NCI-H2196 treated with DMSO at 0.1 percent for 48 hours (cell line): ENCODE measurements around the gene SYP.
"Not testable (repeated sequence)": the region's sequence is repeated elsewhere in the genome, so short reads cannot be mapped to it uniquely, and the experiment has no call there.

Experiments
- DNase-seq: peaks from one replicate; lab custom pipeline; 2025; ENCODE audit not compliant: unreplicated experiment; lab: John Stamatoyannopoulos, UW

Gene SYP

GRCh38 chrX:49190821-49191573 is 9.0 kb downstream of the SYP start:
- peak; percentile 100 for DNase-seq

- no peak for DNase-seq
Observed at GRCh38 chrX:49189606-49190005, 10.4 kb downstream of the SYP start.

DNA sequence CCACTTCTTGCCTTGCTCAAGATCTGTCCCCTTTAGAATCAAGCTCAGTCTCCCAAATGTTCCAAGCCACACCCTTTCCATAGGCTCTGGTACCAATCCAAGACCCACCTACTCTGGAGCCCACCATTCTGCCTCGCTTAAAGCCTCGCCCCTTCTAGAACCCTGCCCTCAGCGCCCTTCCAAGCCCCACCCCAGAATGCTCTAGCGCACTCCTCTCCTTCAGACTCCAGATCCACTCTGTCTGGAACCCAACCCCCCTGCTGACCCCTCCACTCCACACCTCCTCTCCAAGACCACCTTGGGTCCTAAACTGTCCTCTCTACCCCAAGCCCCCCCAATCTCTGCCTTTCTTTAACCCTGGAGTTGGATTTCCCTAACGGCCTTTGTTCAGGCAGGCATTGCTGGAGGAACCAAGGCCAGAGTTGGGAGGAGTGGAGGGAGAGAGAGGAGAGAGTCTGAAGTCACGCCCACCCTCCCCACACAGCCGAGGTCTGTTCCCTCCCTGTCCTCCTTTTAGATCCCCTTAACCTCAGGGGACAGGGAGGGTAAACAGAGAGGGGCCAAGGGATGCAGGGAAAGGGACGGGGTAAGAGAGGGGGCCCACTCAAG is 11.4 kb downstream of the SYP start:
- DNase-seq: no peak

DNA sequence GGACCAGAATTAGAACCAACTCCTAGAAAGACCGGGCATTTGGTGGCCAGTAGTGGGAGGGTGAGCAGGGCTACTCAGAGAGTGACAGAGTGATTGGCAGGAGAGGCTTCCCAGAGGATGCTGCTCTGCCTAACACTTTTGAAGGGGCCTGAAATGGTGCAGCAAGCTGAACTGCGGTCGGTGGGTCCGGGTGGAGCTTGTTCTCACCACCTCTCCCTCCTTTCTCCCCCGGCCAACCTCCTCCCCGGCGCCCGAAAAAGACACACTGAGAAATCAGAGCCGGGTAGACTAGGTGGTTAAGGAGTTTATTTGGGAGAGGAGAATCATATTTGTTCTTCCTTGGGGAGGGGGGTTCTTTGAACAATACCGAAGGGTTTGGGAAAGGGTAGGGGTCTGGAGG is 12.5 kb downstream of the SYP start:
- DNase-seq: no peak

- no peak for DNase-seq
Observed at GRCh38 chrX:49187028-49187394, 13.0 kb downstream of the SYP start.

GRCh38 chrX:49186125-49187027 is 13.6 kb downstream of the SYP start, which contains the start of gene PRICKLE3:
TSS of gene PRICKLE3 (minus strand) at chrX:49186373. CDS start at chrX:49186297, 76 bp downstream.
- peak; percentile 14 for DNase-seq

- DNase-seq: peak; percentile 84
Observed at GRCh38 chrX:49184294-49185281, 15.4 kb downstream of the SYP start.

DNA sequence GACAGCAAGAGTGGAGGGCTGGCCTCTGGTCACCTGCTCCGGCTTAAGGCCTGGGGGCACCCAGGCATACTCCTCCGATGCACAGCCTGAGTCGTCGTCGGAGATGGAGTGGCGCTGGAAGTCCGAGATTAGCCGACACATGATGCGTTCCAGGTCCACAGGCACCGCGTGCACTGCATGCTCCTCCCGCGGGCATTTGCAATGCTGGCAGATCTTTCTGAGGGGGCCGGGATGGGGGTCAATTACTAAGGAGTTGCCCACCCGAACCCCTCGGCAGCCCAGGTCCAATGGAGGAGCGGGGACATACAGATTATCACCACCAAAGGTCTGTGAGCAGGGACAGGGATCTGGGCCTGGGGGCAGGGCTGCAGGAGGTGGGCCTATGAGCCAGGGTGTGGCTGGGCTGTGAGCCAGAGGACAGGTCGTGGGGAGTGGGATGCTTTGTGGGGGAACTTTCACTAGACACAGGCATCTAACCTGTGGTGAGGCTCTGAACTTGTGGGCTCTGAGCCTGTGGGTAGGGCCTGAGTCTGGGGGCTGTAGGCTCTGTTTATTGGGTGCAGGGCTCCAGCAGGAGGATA is 16.2 kb downstream of the SYP start:
- DNase-seq: no peak

- DNase-seq: no peak
Observed at GRCh38 chrX:49179358-49179757, 20.6 kb downstream of the SYP start.

GRCh38 chrX:49178537-49178936 is 21.5 kb downstream of the SYP start:
- no peak for DNase-seq

DNA sequence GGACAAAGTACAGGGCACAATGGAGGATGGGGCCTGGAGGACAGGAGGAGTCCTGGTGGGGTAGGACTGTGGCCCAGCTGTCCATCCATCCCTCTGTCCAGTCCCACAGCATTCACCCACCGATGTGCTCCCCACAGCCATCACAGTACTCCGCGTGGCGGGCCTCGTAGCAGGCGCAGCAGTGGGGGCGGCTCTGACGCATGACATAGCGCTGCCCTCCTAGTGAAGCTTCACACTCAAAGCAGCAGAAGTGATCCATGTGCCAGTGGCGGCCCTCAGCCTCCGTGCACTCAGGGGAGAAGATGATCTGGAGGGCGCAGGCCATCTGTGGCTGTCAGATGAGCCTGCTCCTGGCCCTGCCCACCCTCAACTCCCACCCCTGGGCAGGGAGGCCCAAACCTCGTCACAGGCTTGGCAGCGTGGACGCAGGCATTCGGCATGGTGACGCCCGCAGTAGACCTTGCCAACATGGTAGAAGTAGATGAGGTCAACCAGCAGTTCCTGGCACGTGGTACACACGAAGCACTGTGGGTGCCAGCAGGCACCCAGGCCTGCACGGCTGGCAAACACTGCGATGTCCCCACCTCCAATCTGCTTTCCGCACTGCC is 22.0 kb downstream of the SYP start:
- DNase-seq: no peak

GRCh38 chrX:49177338-49177833 is 22.6 kb downstream of the SYP start:
- no peak for DNase-seq

DNA sequence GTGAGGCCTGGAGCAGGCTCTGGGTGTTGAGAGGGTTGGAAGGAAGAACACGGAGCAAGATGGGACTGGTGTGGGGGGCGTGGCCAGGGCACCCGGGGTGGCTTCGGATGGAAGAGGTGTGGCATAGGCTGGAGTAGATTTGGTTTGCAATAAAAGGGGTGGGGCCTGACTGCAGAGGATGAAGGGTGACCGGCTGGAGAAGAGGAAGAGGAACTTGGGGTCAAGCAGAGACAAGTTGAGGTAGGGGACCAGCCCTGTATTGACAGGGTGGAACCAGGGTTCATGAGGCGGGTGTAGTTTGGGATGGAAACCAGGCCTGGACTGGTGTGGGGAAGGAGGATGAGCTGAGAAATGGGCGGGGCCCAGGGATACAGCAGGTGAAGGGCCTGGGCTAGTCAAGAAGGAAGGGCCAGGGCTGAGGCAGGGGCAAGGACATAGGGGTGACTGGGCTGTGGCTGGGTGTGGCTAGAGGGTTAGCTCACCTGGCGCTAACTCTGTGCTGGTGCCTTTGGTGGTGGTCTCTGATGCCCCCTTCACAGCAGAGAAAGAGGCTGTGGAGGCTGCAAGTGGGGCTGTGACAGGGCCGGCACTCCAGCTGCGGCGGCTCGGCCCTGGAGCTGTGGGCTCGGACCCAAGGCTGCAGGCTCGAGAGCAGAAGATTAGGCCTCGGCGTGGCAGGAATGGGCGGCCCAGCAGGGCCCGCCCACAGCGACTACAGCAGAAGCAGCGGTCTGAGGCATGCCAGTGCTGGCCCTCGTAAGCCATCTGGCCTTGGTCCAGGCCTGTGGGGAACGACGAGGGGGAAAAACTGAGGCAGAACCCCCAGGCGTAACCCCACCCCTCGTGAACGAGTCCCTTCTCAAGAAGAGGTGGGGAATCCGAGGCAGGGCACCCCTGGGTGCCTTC is 23.3 kb downstream of the SYP start:
- DNase-seq: no peak

DNA sequence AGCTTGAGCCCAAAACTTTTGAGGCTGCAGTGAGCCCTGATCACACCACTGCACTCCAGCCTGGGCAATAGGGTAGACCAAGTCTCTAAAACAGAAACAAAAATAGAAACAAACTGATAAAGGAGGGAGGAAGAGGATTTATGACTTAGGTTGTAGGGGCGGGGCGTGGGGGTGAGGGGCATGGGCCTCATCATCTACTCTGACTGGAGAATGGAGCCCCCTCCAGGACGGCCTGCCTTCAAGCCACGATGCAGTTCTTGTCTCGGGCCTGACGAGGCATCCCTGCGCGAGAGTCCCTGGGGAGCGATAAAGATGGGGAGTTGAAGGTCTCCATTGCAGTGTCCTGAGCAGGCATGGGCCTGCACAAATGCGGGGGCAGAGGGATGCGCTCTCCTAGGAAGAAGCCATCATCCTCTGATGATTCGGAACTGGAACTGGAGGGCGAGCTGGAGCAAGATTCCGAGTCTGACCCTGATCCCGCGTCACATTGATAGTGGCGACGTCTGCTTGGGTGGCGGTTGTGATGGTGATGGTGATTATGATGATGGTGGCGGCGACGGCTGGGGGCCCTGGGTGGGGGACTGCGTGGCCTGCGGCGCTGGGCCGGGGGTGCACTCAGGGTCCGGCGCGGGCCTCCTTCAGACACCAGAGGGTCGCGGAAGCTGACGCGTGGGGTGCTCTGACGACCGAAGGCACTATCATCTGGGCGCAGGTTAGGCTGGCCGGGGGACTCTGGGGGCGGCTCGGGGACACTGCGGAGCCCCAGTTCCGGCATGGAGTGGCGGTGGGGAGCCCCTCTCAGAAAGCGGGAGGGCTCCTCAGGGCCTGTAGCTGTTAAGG is 24.3 kb downstream of the SYP start:
- DNase-seq: no peak

DNA sequence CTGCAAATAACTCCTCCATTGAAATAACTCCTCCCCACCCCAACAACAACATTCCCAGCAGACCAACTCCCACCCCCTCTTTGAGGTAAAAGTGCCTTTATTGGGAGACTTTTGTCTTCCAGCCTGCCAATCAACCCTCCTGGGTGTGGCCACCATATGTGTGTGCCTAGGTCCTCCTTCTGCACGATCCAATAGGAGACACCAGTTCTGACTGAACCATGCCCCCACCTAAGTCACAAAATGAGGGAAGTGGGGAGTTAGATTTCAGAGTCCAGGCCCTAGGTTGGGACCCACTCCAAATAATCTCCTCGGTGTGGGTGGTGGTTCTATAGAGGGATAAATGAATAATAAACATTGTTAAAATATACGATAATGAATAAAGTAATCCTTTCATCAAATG is 25.3 kb downstream of the SYP start:
- no peak for DNase-seq

- not testable (repeated sequence) for DNase-seq
Observed at GRCh38 chrX:49173544-49173943, 26.4 kb downstream of the SYP start.

GRCh38 chrX:49172280-49172780 is 27.7 kb downstream of the SYP start:
- DNase-seq: peak; percentile 20
